Measurements from ENCODE around the gene LAPTM5.

- TF ChIP-seq CTCF (IDR thresholded peaks at IDR 0.05 in 8 of 11, conservative IDR thresholded peaks at IDR 0.05 in 3 of 11) (no peak), POLR2AphosphoS5 (IDR thresholded peaks at IDR 0.05) (peak; percentile 46 to 77 (median 72)), POLR2A (IDR thresholded peaks at IDR 0.05) (no peak)
These were observed 26.3 kb downstream of the LAPTM5 start for GRCh38 chr1:30731109-30731805.

Measured in spleen (tissue), 7 donors.